ENCODE measurements around the gene JMJD8. TPM values are rescaled to one million over a fixed set of nuclear protein-coding genes. Genes with fewer than 3 reads are reported as not detected.

The JMJD8 gene
- total and polyA plus RNA-seq, 8 donors = 41.7 to 72.6 (median 45.5) TPM

DNA sequence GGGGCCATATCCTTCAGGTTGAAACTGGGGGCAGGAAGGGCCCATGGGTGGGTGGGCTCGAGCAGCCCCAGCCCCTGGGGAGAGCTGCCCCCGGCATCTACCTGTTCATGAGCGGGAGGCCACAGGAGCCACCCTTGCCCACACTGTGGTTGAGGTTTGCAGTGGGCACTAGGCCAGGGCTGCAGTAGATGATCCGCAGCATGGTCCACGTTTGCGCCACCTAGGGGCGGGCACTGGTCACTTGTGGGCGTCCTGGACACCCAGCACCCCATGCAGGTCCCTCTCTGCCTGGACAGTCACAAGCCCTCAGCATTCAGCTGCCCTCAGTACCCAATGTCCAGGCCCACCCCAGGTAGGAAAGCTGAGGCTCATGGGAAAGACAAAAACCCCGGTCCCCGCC is 1.8 kb upstream of the JMJD8 start:
- ATAC-seq = no peak
- DNase-seq = peak in 1 of 4 donors; percentile 47
- intact Hi-C loops (cut with DNase I) = no loop called here
- no peaks in the 10 kb centered on the region for H3K9me3 ChIP-seq
- TF ChIP-seq, protein P1, sequence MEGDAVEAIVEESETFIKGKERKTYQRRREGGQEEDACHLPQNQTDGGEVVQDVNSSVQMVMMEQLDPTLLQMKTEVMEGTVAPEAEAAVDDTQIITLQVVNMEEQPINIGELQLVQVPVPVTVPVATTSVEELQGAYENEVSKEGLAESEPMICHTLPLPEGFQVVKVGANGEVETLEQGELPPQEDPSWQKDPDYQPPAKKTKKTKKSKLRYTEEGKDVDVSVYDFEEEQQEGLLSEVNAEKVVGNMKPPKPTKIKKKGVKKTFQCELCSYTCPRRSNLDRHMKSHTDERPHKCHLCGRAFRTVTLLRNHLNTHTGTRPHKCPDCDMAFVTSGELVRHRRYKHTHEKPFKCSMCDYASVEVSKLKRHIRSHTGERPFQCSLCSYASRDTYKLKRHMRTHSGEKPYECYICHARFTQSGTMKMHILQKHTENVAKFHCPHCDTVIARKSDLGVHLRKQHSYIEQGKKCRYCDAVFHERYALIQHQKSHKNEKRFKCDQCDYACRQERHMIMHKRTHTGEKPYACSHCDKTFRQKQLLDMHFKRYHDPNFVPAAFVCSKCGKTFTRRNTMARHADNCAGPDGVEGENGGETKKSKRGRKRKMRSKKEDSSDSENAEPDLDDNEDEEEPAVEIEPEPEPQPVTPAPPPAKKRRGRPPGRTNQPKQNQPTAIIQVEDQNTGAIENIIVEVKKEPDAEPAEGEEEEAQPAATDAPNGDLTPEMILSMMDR (IDR thresholded peaks at IDR 0.05) = peak in 1 of 2 donors; percentile 43
- H3K27me3 ChIP-seq = peaks cover 0 to under 1% of the 10 kb centered on the region in 2 donors
- H3K4me1 ChIP-seq = peaks cover 31 to 67% of the 10 kb centered on the region in 2 donors
- peaks cover 0 to 53% of the 10 kb centered on the region in 2 donors for H3K36me3 ChIP-seq
- no peak overlapping the region for H3K4me3 ChIP-seq
- no peak overlapping the region for H3K27ac ChIP-seq

DNA sequence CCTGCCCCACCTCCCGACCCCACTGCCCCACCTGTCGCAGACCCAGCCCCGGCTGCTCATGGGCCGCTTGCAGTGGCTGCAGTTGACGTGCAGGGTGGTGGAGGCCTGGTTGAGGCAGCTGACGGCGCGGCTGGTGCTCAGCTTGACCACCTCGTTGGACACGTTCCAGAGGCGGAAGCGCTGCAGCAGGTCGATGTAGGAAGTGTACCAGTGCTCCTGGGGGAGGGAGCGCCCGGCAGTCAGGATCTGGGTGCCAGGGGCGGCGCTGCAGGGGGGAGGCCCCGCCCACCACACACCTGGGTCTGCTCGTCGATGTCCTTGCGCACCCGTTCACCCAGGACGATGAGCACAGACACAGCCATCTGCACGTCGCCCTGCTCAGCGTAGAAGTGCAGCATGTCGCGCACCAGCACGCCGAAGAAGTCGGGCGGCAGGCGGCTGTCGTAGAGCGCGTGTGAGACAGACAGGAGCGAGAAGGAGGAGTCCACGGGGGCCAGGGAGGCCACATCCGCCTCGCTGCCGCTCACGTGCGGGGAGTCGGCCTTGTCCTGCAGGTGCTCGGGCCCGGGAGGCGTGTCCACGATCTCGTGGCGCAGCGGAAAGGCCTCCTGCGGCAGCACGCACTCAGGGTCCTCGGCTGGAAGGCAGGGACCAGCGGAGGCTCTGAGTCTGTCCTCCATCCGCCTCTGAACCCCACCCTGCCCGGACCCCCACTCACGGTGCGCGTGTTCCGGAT is 995 bp upstream of the JMJD8 start:
- intact Hi-C loops (cut with DNase I) = no loop called here
- peaks cover 33 to 71% of the 10 kb centered on the region in 2 donors for H3K4me1 ChIP-seq
- H3K27ac ChIP-seq = peak overlapping the region in 1 of 2 donors; percentile 89

DNA sequence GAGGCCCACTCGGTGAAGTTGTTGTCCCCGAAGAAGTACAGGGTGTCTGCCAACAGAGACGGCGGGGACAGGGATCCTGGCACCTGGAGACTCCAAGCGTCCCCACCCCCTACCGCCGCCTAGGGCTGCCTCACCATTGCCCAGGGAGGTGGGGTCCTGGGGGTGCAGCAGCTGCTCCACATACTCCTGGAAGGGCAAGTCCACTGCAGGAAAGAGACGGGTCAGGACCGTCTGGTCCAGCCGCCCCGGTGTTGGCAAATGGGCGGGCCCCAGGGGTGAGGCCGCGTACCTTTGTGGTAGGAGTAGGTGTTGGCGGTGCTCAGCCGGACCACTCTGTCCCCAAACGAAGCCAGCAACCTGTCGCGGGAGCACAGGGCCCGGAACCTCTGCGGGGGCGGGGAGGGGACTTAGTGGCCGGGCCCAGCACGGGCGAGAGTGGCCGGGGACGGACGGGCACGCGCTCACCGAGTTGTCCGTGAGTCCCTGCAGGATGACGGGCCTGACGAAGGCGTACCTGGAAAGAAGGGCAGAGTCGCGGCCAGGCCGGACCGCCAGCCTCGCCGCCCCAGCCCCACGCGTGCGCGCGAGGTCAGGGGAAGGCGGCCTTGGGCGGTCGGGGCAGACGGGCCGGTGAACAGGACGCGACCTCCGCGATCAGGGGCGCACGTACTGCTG is 601 bp downstream of the JMJD8 start:
- intact Hi-C loops (cut with DNase I) = no loop called here
- Histone ChIP-seq H3K27me3 (no peaks in the 10 kb centered on the region), H3K36me3 (peaks cover 0 to 53% of the 10 kb centered on the region in 2 donors), H3K4me3 (peak overlapping the region; percentile 68 to 79), H3K9me3 (no peaks in the 10 kb centered on the region), H3K27ac (peak overlapping the region in 1 of 2 donors; percentile 89), H3K4me1 (peaks cover 30 to 62% of the 10 kb centered on the region in 2 donors)
- ATAC-seq (no peak), DNase-seq (peak in 1 of 4 donors; percentile 39)
- TF ChIP-seq, protein P1 (IDR thresholded peaks at IDR 0.05) = no peak

More for the DNA sequence above, 995 bp upstream of the JMJD8 start:
- DNase-seq (peak in 1 of 4 donors; percentile 42), ATAC-seq (no peak)
- no peaks in the 10 kb centered on the region for H3K9me3 ChIP-seq
- H3K36me3 ChIP-seq = peaks cover 0 to 53% of the 10 kb centered on the region in 2 donors
- TF ChIP-seq, protein P1 (IDR thresholded peaks at IDR 0.05) = no peak
- peak overlapping the region in 1 of 2 donors; percentile 79 for H3K4me3 ChIP-seq
- H3K27me3 ChIP-seq = no peaks in the 10 kb centered on the region

DNA sequence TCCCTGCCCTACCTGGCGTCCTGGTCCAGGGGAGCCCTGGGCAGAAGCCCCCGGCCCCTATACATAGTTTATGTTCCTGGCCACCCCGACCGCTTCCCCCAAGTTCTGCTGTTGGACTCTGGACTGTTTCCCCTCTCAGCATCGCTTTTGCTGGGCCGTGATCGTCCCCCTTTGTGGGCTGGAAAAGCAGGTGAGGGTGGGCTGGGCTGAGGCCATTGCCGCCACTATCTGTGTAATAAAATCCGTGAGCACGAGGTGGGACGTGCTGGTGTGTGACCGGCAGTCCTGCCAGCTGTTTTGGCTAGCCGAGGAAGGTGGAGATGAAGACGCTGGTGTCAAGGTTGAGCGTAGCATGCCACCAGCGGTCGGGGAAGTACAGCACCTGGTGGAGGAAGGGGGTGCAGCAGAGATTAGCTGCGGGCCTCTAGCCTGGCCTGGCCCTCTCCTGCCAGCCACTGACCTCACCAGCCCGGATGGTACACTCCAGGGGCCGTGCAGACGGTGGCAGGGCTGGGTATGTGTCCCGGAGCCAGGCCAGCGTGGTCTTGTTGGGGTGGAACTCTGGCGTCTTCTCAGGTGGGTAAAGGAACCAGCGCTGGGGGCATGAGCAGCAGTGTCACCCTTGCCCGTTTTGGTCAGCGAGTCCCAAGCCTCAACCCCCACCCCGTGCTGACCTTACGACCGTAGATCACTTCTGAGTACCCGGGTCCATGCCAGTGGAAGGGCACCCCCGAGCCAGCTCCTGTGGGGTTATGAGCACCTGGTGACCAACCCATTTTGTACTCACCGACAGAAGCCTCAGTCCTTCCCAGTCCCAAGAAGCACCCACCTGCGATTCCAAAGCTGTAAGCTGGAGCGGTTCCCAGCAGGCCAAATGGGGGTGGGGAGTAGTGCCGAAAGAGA is 1.4 kb downstream of the JMJD8 start:
- H3K4me1 ChIP-seq = peaks cover 30 to 58% of the 10 kb centered on the region in 2 donors
- peaks cover 0 to 50% of the 10 kb centered on the region in 2 donors for H3K36me3 ChIP-seq
- DNase-seq (no peak), ATAC-seq (no peak)
- H3K9me3 ChIP-seq = no peaks in the 10 kb centered on the region
- peak overlapping the region in 1 of 2 donors; percentile 79 for H3K4me3 ChIP-seq
- TF ChIP-seq, protein P1 (IDR thresholded peaks at IDR 0.05) = no peak
- intact Hi-C loops (cut with DNase I) = no loop called here
- H3K27ac ChIP-seq = no peak overlapping the region
- no peaks in the 10 kb centered on the region for H3K27me3 ChIP-seq

Data from left lung (tissue), 10 donors.